ENCODE data around the gene KRTAP10-10.

- TF ChIP-seq CTCF (IDR thresholded peaks at IDR 0.05) = no peak
- TF ChIP-seq POLR2AphosphoS5 (IDR thresholded peaks at IDR 0.05) = no peak
- no peak for TF ChIP-seq POLR2A (IDR thresholded peaks at IDR 0.05)
- TF ChIP-seq EP300 (IDR thresholded peaks at IDR 0.05) = no peak
These were observed 49.8 kb downstream of the KRTAP10-10 start for GRCh38 chr21:44686843-44687561.

Data from gastroesophageal sphincter (tissue), 3 donors.